ENCODE results near the gene ANAPC7.

The ANAPC7 gene

DNA sequence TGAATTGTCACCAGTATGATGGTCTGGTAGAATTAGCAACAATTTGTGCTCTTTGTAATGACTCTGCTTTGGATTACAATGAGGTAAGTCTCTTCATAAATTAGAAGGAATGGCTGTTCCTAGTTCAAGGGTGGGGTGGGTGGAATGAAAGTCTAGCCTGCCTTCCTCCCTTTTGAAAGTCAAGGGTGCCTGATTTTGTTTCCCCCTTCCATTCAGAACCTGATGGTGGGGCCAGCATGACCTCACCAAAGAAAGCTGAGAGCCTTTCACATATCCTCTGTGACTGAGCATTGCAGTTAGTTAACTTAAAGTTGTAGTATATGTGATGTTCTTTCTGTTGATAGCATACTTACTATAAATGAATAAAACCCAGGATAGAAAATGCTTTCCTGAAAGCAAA lies 70.3 kb downstream of the ANAPC7 start:
- TF ChIP-seq ZFX (IDR thresholded peaks at IDR 0.05): no peak
- TF ChIP-seq, protein P1, sequence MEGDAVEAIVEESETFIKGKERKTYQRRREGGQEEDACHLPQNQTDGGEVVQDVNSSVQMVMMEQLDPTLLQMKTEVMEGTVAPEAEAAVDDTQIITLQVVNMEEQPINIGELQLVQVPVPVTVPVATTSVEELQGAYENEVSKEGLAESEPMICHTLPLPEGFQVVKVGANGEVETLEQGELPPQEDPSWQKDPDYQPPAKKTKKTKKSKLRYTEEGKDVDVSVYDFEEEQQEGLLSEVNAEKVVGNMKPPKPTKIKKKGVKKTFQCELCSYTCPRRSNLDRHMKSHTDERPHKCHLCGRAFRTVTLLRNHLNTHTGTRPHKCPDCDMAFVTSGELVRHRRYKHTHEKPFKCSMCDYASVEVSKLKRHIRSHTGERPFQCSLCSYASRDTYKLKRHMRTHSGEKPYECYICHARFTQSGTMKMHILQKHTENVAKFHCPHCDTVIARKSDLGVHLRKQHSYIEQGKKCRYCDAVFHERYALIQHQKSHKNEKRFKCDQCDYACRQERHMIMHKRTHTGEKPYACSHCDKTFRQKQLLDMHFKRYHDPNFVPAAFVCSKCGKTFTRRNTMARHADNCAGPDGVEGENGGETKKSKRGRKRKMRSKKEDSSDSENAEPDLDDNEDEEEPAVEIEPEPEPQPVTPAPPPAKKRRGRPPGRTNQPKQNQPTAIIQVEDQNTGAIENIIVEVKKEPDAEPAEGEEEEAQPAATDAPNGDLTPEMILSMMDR (conservative IDR thresholded peaks at IDR 0.05): no peak
- H3K27ac ChIP-seq: no peak overlapping the region

GRCh38 chr12:110330544-110330943 lies 73.0 kb downstream of the ANAPC7 start:
- TF ChIP-seq, protein P1 (conservative IDR thresholded peaks at IDR 0.05): no peak
- no peak for TF ChIP-seq ZFX (IDR thresholded peaks at IDR 0.05)
- H3K27ac ChIP-seq: no peak overlapping the region

GRCh38 chr12:110330124-110330523 lies 73.4 kb downstream of the ANAPC7 start:
- no peak overlapping the region for H3K27ac ChIP-seq
- no peak for TF ChIP-seq ZFX (IDR thresholded peaks at IDR 0.05)
- TF ChIP-seq, protein P1 (conservative IDR thresholded peaks at IDR 0.05): no peak

DNA sequence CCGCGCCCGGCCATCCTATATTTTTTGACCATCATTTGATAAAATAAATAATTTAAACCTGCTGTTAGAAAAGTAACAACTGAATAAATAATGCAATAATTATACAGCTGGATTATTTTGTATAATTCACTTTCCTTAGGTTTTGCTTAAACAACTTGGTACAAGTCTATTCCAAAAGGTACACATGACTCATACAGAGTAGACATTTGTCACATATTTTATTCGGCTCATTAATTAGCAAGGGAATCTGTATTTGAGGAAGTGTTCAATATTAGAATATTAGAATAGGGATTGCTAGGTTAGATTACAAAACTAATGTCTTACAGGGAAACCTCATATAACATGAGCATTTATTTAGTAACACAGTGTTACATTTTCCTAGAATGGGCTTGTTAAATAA lies 73.8 kb downstream of the ANAPC7 start:
- no peak for TF ChIP-seq ZFX (IDR thresholded peaks at IDR 0.05)
- TF ChIP-seq, protein P1 (conservative IDR thresholded peaks at IDR 0.05): no peak
- no peak overlapping the region for H3K27ac ChIP-seq
